HG03571 (cell line): ENCODE data around the gene APBA2.
"Not testable (repeated sequence)": the region's sequence is repeated elsewhere in the genome, so short reads cannot be mapped to it uniquely, and the experiment has no call there.

Experiments used
- ATAC-seq: cut with Tn5 transposase; IDR thresholded peaks from one replicate; pipeline ENCODE4 v1.9.1; 2021; ENCODE audit not compliant: unreplicated experiment

APBA2 gene

GRCh38 chr15:29031502-29032228, 145.9 kb downstream of the APBA2 start:
- no peak for ATAC-seq

- no peak for ATAC-seq
Observed at GRCh38 chr15:29032229-29032625, 146.5 kb downstream of the APBA2 start.

- no peak for ATAC-seq
Observed at GRCh38 chr15:29032751-29033150, 147.0 kb downstream of the APBA2 start.

GRCh38 chr15:29034151-29034550, 148.4 kb downstream of the APBA2 start:
- ATAC-seq = no peak

- no peak for ATAC-seq
Observed at GRCh38 chr15:29034593-29035335, 149.0 kb downstream of the APBA2 start.

- ATAC-seq = no peak
Observed at GRCh38 chr15:29035336-29036285, 149.8 kb downstream of the APBA2 start.

GRCh38 chr15:29037997-29038705, 152.4 kb downstream of the APBA2 start:
- no peak for ATAC-seq

GRCh38 chr15:29039466-29040369, 153.9 kb downstream of the APBA2 start:
- no peak for ATAC-seq

- ATAC-seq = no peak
Observed at GRCh38 chr15:29040370-29040751, 154.6 kb downstream of the APBA2 start.

- ATAC-seq = no peak
Observed at GRCh38 chr15:29043736-29044502, 158.1 kb downstream of the APBA2 start.

- no peak for ATAC-seq
Observed at GRCh38 chr15:29044503-29044901, 158.7 kb downstream of the APBA2 start.

- ATAC-seq = not testable (repeated sequence)
Observed at GRCh38 chr15:29045161-29045560, 159.4 kb downstream of the APBA2 start.

- no peak for ATAC-seq
Observed at GRCh38 chr15:29045717-29046116, 159.9 kb downstream of the APBA2 start.

GRCh38 chr15:29046281-29046810, 160.6 kb downstream of the APBA2 start:
- no peak for ATAC-seq

GRCh38 chr15:29046977-29047376, 161.2 kb downstream of the APBA2 start:
- ATAC-seq = no peak

GRCh38 chr15:29048011-29048410, 162.2 kb downstream of the APBA2 start:
- no peak for ATAC-seq

- ATAC-seq = no peak
Observed at GRCh38 chr15:29050870-29051269, 165.1 kb downstream of the APBA2 start.

GRCh38 chr15:29051422-29051821, 165.6 kb downstream of the APBA2 start:
- ATAC-seq = no peak

- no peak for ATAC-seq
Observed at GRCh38 chr15:29053006-29053405, 167.2 kb downstream of the APBA2 start.
